ENCODE measurements around the gene H2BK1.

DNA sequence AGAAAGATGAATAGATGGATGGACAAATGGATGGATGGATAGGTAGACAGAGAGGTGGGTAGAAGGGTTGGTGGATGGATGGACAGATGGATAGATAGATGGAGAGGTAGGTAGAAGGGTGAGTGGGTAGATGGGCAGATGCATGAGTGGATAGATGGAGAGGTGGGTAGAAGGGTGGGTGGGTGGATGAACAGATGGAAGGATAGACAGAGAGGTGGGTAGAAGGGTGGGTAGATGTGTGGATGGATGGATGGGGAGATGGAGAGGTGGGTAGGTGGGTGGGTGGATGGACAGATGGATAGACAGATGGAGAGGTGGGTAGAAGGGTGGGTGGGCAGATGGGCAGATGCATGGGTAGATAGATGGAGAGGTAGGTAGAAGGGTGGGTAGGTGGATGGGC lies 12.4 kb downstream of the H2BK1 start:
- TF ChIP-seq, protein P1, sequence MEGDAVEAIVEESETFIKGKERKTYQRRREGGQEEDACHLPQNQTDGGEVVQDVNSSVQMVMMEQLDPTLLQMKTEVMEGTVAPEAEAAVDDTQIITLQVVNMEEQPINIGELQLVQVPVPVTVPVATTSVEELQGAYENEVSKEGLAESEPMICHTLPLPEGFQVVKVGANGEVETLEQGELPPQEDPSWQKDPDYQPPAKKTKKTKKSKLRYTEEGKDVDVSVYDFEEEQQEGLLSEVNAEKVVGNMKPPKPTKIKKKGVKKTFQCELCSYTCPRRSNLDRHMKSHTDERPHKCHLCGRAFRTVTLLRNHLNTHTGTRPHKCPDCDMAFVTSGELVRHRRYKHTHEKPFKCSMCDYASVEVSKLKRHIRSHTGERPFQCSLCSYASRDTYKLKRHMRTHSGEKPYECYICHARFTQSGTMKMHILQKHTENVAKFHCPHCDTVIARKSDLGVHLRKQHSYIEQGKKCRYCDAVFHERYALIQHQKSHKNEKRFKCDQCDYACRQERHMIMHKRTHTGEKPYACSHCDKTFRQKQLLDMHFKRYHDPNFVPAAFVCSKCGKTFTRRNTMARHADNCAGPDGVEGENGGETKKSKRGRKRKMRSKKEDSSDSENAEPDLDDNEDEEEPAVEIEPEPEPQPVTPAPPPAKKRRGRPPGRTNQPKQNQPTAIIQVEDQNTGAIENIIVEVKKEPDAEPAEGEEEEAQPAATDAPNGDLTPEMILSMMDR (IDR thresholded peaks at IDR 0.05; ENCODE audit: low read depth, low read length, poor library complexity, severe bottlenecking) = no peak
- no peak for TF ChIP-seq EZH2phosphoT487 (IDR thresholded peaks at IDR 0.05; ENCODE audit: borderline replicate concordance, low read length)

Measured in DOHH2 (cell line).